Skin of body (tissue), 2 donors: ENCODE measurements around the gene CEP44. TPM values are rescaled to one million over a fixed set of nuclear protein-coding genes. Genes with fewer than 3 reads are reported as not detected.
"Not testable (repeated sequence)": the region's sequence is repeated elsewhere in the genome, so short reads cannot be mapped to it uniquely, and the experiment has no call there.

Experiments used
- DNase-seq: peaks from one replicate; lab custom pipeline; 2025; lab: John Stamatoyannopoulos, UW
- total RNA-seq: library from RNA; depleted of rRNA; stranded (reverse); fragments of >200 nt; gene quantifications from one replicate; pipeline ENCODE4 v1.2.3, GENCODE V29; 2014

The CEP44 gene
- total RNA-seq, 1 donor from 2014 or later: 30.7 TPM

GRCh38 chr4:174278467-174278866 lies 5.2 kb upstream of the CEP44 start:
- no peak for DNase-seq

- no peak for DNase-seq
These were observed 4.1 kb upstream of the CEP44 start for GRCh38 chr4:174279433-174280155.

DNA sequence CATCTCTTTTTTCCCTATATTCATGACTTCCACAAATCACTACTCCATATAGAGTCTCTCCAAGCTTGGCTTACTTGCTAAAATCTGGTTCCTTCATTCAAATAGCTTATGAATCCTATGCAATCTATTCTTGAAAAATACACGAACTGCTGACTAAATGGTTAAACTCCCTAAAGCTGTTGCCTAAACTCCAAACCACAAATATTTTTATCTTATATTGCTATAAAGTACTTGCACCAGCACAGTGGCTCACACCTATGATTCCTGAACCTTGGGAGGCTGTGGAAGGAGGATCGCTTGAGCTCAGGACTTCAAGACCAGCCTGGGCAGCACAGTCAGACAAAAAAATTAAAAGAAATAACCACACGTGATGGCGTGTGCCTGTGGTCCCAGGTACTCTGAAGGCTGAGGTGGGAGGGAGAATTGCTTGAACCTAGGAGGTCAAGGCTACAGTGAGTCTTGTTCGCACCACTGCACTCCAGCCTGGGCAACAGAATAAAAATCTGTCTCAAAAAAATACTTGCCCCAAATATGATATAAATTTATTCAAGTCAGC lies 2.5 kb upstream of the CEP44 start:
- DNase-seq: no peak

DNA sequence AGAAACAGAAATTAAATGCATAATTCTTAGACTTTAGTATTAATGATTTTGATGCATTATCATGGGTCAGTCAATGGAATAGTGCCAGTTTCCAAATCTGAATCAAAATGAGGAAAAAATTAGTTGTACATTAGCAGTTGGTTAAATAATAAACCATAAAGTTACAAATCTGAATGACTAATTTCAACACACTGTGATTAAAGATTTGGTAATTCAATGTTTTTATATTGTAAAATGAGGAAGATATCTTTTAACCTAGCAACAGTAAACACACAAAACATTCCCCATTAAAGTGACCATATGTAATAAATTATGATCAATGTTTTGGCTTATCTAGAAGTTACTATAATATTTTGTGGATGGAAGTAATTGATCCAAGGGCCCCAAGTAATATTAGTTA lies 1.8 kb upstream of the CEP44 start:
- DNase-seq: no peak

DNA sequence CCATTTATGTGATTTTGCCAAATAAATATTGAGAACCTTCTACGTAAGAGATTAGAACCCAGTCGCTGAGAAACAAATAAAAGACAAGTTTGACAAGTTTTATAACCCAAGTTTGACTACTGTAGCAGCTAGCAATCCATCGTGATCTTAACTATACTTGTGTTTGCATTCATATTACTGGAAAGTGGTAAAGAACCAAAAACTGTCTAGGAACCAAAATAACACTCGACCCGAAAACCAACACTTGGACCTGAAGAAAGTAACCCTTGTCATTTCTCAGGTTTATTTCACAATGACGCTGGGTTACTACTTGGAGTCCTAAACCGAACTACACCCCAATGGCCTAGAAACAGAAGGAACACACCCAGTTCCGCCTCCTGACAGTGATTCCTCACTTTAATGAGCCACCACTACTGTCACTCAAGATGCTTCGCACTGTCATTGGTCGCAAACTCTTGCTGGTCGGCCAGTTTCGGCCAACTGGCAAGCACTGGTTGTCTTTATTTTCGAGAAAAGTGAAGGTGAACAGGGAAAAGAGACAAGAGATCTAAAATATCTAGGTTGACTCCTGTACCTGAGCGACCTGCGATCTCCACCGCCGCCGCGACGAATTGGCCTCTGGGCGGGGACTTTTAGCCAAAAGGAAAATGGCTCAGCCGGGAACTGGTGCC lies 740 bp upstream of the CEP44 start:
- DNase-seq: peak; percentile 97

DNA sequence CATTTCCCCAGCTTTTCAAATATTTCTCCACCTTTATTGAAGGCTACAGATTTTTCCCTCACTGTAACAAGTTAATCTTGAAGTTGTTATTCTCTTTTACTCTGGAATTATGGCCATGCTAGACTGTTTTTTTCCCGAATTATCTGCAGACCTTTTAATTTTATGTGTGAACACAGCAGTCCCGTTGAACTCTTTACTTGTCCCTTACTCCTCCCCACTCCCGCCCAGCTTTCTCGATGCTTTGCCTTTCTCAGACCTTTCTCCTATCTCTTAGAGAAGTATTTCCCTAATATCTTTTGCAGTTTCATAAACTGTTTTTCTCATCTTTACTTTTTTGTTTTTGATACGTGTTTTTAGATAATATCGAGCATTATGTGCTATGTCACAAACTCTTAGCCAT lies 776 bp downstream of the CEP44 start:
- DNase-seq: no peak

GRCh38 chr4:174286870-174287269 lies 3.2 kb downstream of the CEP44 start:
- DNase-seq: no peak

GRCh38 chr4:174292473-174292872 lies 8.8 kb downstream of the CEP44 start:
- no peak for DNase-seq

GRCh38 chr4:174294641-174295040 lies 10.9 kb downstream of the CEP44 start:
- DNase-seq: not testable (repeated sequence)

DNA sequence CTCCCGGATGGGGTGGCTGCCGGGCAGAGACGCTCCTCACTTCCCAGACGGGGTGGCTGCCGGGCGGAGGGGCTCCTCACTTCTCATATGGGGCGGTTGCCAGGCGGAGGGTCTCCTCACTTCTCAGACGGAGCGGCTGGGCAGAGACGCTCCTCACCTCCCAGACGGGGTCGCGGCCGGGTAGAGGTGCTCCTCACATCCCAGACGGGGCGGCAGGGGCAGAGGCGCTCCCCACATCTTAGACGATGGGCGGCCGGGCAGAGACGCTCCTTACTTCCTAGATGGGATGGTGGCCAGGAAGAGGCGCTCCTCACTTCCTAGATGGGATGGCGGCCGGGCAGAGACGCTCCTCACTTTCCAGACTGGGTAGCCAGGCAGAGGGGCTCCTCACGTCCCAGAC lies 11.4 kb downstream of the CEP44 start:
- DNase-seq: not testable (repeated sequence)

DNA sequence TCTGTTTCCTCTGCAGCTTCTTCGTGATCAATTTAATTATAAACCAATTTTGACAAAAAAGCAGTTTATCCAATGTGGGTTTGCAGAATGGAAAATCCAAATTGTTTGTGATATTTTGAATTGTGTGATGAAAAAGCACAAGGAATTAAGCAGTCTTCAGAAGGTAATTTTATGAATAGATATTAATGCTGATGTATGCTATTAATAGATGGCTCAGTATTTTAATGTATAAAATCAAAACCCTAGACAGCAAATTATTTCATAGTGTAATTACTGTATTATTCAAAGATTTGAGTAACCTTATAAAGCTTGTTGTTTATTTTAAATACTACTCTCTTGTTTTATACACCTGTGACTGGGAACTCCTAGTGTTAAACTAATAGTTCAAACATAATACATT lies 20.0 kb downstream of the CEP44 start:
- DNase-seq: no peak

DNA sequence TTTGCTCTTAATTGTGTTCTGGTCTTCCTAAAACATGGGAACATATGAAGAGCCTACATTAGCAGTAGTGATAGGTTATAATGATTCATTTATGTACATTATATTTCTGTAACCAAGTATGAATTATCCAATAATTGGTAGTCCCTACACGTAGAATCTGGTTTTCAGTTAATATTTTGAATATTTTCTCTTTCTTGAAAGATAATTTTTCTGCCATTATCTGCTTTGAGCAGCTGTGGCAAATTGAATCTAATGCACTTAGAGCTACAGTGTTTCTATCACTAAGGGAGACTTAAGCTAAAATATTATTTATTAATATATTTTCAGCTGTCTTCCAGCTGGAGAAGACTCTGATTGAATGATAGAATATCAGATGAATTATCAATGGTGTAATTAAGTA lies 21.0 kb downstream of the CEP44 start:
- no peak for DNase-seq

GRCh38 chr4:174305961-174306360 lies 22.2 kb downstream of the CEP44 start:
- DNase-seq: no peak

GRCh38 chr4:174307694-174308093 lies 24.0 kb downstream of the CEP44 start:
- no peak for DNase-seq

- DNase-seq: no peak
These were observed 29.3 kb downstream of the CEP44 start for GRCh38 chr4:174312993-174313392.

- no peak for DNase-seq
These were observed 30.6 kb downstream of the CEP44 start for GRCh38 chr4:174314274-174314673.

DNA sequence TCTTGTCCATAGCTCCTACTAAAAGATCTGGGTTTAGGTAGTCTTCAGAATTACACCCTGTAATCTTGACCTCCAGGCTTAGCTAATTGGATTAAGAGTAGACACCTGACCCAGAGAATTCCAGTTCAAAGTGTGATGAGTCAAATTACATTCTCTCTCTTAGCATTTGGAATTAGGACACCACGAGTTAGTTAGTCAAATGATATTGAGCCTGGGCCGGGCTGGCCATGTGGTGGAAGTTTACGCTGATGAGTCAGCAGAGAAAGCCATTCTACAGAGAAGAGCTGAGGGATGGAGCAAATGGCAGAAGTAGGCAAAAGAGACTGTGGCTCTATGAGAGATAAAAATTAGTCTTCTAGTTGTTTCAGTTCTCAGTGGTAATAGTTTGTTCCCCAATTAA lies 31.1 kb downstream of the CEP44 start:
- no peak for DNase-seq

DNA sequence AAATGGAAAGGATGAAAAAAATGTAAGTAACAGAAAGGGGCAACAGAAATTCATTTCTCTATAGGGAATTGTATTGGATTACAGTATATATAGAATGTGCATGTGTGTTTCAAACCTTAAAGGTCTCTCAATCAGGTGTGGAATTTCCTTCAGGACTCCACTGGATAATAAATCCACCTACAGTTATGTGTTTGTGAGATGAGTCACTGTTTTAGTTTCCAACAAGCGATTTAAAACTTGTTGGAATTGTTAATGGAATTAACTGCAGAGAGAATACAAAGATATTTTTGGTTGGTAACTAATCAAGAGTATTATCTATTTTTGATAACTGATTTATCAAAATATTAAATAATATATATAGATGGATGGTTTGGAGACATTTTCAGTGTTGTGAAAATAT lies 32.8 kb downstream of the CEP44 start:
- DNase-seq: no peak

- DNase-seq: no peak
These were observed 33.2 kb downstream of the CEP44 start for GRCh38 chr4:174316954-174317353.

DNA sequence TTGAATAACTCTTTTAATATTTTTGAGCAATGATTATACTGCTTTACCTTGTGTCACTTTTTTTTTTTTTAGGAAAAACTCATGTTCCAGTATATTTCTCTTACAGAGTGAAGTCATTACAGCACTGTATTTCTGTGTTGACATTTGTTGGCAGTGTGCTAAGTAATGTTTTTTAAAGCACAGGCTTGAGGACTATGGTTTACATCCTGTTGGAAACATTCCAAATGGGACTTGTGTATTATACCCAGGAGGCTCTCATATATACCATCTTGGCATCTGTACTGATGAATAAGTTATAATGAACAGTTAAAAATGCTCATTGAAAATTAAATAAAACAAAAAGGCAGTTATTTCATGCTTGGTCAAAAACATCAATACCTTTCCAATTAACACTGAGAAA lies 33.8 kb downstream of the CEP44 start:
- DNase-seq: no peak

GRCh38 chr4:174318829-174319764 lies 35.4 kb downstream of the CEP44 start:
- DNase-seq: peak; percentile 8
